Retina (tissue), 1 donor: ENCODE data around the gene ELMO1.

Source experiments
- DNase-seq: peaks from one replicate; pipeline ENCODE4 v3.0.0-alpha.2; 2016

ELMO1 gene

GRCh38 chr7:37110660-37111424 is 337.8 kb downstream of the ELMO1 start:
- DNase-seq: no peak

DNA sequence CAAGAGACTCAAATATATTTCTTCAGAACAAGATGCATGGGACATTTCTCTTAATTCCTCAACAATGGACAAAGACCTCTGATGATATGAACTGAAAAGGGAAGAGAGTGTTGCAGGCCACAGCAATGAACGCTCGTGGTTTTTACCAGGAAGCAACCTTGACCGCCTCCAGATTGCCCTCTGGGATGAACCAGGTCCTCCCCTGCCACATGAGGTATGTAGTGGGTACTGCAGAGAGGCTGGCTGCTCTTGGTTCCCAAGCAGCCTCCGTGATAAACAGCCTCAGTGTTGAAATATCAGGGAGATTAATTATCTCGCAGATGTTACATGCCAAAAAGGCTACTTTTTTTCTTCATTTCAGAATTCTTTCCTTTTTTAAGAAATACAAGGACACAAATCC is 338.8 kb downstream of the ELMO1 start:
- no peak for DNase-seq

- no peak for DNase-seq
These were observed 339.5 kb downstream of the ELMO1 start for GRCh38 chr7:37109016-37109683.

DNA sequence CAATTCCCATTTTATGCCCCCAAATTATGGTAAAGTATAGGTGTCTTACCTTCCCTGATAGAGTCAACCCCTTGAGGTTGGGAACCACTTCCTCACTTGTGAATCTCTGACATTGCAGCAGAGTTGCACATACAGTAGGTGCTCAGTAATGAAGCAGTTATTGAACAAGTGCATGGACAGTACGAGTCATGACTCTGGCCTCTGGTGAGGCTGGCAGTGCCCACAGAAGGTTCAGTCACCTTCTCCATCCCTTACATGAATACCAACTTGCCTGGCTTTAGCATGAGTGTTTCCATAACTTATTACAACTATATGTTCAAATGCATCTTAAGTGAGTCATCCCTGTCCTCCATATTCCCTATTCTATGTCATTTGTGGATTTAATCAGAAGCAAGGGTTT is 340.0 kb downstream of the ELMO1 start:
- DNase-seq: no peak

- peak; percentile 21 for DNase-seq
These were observed 341.5 kb downstream of the ELMO1 start for GRCh38 chr7:37107047-37107750.

DNA sequence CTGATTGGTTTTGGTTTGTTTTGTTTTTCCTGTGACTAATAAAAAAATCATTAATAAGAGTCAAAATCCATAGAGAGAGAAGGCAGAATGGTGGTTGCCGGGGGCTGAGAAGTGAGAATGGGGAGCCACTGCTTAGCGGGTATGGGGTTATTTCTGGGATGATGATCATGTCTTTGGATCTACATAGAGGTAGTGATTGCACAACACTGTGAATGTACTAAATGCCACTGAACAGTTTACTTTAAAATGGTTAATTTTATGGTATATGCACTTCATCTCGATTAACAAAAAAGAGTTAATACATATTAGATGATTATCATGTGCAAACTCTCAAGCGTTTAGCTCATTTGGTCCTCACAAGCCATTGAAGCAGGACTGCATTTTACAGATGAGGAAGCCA is 342.9 kb downstream of the ELMO1 start:
- no peak for DNase-seq

DNA sequence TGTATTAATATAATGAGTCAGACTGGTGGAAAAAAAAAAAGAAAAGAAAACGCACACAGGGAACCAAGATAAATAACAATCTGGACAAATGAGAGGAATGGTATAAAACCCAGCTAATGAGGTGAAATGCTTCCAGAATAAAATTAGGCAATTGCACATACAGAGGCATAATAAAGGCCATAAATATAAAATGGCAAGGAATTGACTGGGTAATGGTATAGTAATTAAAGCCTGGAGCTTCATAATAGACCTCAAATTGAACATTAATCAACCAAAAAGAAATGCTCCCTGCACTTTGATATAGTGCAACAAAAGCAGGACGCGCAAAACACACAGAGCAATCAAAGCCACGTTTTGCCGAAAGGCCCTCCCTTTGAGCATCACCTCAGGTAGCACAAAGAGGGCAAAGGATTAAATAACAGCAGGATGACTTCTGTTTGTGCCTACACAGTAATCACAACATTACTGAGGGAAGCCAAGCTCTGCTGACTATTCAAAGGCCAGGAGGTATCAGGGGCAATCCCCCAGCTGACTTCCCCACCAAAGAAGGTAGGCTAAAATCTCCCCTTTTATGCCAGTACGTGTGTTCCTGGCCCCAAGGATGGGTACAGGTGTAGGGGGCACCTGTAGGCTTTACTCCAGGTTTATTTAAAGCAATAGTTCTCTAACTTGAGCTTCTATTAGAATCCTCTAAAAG is 343.7 kb downstream of the ELMO1 start:
- no peak for DNase-seq

- DNase-seq: no peak
These were observed 346.0 kb downstream of the ELMO1 start for GRCh38 chr7:37102518-37103137.

GRCh38 chr7:37100735-37101331 is 347.8 kb downstream of the ELMO1 start:
- no peak for DNase-seq

GRCh38 chr7:37098762-37099161 is 349.9 kb downstream of the ELMO1 start:
- no peak for DNase-seq

DNA sequence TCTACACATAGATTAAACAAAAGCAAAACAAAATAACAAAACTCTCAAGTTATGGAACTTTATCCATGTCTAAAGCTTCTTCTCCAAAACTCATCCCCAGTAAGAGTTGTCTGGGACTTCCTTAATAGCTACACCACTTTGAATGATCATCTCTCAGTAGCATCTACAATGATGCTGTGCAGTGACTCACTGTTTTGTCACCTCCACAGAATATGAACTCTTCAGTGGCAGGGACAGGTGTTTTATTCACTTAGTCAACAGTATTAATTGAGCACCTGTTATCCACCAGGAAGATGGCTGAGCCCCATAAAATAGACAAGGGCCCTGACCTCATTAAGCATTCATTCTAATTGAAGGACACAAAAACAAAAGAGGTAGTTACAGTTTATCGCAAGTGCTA is 350.7 kb downstream of the ELMO1 start:
- no peak for DNase-seq

DNA sequence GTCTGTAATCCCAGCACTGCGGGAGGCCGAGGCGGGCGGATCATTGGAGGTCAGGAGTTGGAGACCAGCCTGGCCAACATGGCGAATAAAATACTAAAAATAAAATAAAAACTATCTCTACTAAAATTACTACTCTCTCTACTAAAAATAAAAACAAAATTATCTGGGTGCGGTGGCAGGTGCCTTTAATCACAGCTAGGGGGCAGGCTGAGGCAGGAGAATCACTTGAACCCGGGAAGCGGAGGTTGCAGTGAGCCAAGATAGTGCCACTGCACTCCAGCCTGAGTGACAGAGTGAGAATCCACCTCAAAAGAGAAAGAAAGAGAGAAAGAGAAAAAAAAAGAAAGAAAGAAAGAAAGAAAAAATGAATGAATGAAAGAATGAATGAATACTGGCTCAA is 351.4 kb downstream of the ELMO1 start:
- DNase-seq: no peak

- no peak for DNase-seq
These were observed 352.3 kb downstream of the ELMO1 start for GRCh38 chr7:37096341-37096740.

DNA sequence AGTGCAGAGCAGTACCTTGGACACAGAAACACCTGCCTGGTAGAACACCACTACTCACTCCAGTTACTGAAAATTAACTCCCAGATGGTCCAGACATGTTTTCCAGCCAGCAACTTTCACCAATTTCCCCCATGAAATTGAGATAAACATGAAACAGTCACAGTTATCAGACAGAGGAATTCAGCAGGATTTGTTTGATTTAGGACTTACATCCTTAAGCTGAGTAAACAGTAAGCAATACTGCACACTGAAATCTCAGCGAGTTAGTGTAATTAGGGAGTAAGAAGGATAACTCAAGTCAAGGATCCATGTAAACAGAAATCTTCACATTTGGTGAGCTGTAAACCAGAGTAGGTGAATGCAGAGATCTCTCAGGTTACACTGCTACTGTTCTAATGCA is 353.5 kb downstream of the ELMO1 start:
- no peak for DNase-seq

GRCh38 chr7:37093257-37093656 is 355.4 kb downstream of the ELMO1 start:
- no peak for DNase-seq

- DNase-seq: no peak
These were observed 356.1 kb downstream of the ELMO1 start for GRCh38 chr7:37092548-37092947.

- no peak for DNase-seq
These were observed 358.7 kb downstream of the ELMO1 start for GRCh38 chr7:37089972-37090371.

DNA sequence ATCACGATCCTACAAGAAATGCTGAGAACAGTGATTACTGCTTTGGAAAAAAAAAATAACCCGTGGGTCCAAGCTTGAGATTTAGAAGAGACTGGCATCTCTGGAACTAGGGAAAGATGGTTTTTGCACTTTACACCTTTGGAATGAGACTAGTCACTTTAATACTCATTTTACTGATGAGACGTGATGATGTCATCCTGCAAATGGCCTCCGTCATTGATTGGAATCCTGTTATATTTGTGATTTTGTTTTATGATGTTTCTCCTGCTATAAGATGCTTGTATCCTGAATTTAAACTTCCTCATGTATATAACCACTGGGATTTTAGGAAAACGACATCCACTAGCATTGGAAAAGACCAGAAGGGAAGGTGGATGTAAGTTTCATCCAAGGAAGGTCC is 363.1 kb downstream of the ELMO1 start:
- DNase-seq: no peak

DNA sequence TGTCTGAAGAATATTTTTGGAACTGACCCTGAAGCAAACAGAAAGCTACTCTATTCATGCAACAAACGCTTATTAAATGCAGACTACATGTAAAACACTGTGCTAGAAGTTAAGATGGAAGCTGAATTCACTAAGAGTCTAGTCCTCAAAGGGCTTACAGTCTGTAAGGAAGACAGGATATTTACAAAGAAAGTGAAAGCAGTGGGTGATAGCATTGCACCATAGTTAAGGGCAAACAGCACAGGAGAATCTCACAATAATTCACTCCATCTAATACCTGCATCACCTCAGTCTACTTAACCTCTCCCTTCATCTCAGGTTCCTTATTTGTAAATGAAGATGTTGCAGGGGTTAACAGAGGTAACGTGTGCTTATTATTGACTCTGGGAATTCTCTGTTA is 364.4 kb downstream of the ELMO1 start:
- no peak for DNase-seq

DNA sequence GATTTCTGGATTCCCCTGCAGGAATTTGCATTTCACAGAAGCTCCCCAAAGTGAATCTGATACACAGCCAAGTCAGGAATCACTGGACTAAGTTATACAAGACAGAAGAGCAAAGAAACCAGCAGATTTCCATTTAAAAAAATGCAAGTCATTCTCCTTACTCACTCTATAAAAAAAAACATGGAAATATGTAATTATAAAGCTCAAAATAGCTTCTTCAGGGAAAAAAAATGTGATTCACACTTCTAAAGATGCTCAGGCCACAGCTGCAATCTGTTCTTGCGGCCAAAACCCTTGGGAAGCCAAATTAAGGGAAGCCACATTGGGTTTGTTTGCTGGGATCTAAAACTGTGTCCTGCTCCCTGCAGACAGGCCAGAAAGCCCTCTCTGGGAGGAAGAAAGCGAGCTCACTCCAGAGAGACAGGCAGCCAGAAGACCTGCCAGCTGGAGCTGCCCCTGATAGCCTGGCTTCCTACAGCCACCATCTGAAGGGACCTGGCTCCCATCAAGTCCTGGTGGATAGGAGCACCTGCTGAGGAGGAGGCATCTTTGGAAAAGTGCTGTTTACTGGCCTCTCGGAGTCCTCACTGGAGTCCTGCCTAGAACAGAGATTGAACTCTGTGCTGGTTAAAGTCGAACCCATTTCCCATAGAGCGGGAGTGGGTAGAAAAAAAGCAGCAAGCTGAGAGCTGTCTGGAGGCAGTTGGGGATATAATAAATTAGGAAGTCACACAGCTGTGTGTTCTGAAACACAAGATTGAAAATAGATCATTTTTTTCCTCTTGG is 365.2 kb downstream of the ELMO1 start:
- DNase-seq: no peak

GRCh38 chr7:37081436-37081835 is 367.2 kb downstream of the ELMO1 start:
- DNase-seq: no peak

DNA sequence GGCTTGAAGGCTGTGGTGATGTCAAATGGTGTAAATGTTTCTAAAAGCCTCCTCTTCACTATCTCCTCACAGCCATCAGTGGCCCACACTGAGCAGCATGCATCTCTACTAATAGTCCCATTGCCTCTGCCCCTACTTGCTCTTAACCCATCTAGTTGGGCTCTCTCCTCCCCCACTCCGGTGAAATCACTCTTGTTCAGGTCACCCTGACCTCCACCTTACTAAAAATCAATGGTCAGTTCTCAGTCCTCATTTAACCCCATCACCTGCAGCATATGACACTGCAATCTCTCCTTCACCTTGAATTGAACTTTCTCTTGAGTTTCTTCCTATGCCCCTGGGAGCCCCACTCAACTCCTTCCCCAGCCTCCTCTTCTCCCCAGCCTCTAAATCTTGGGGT is 369.2 kb downstream of the ELMO1 start:
- DNase-seq: no peak
